DMS114 treated with DMSO at 0.1 percent for 48 hours (cell line): ENCODE measurements around the gene TEC.

Experiments
- DNase-seq: peaks from one replicate; lab custom pipeline; 2025; ENCODE audit not compliant: unreplicated experiment; lab: John Stamatoyannopoulos, UW

TEC gene

GRCh38 chr4:48127231-48127630, 142.4 kb downstream of the TEC start:
- no peak for DNase-seq

- no peak for DNase-seq
Measured at GRCh38 chr4:48126621-48127020, 143.0 kb downstream of the TEC start.

GRCh38 chr4:48124870-48125269, 144.8 kb downstream of the TEC start:
- no peak for DNase-seq

- DNase-seq: no peak
Measured at GRCh38 chr4:48122756-48123155, 146.9 kb downstream of the TEC start.

- DNase-seq: no peak
Measured at GRCh38 chr4:48121180-48121579, 148.5 kb downstream of the TEC start.

- no peak for DNase-seq
Measured at GRCh38 chr4:48120132-48120531, 149.5 kb downstream of the TEC start.

GRCh38 chr4:48119646-48120045, 150.0 kb downstream of the TEC start:
- DNase-seq: no peak

GRCh38 chr4:48118081-48118480, 151.6 kb downstream of the TEC start:
- no peak for DNase-seq

- no peak for DNase-seq
Measured at GRCh38 chr4:48116582-48116981, 153.1 kb downstream of the TEC start.

GRCh38 chr4:48114412-48114811, 155.2 kb downstream of the TEC start:
- no peak for DNase-seq

GRCh38 chr4:48112017-48112667, 157.5 kb downstream of the TEC start:
- no peak for DNase-seq

- no peak for DNase-seq
Measured at GRCh38 chr4:48110452-48110978, 159.1 kb downstream of the TEC start.

- DNase-seq: peak; percentile 23
Measured at GRCh38 chr4:48109413-48110263, 160.0 kb downstream of the TEC start.

- no peak for DNase-seq
Measured at GRCh38 chr4:48108309-48109073, 161.1 kb downstream of the TEC start.

- no peak for DNase-seq
Measured at GRCh38 chr4:48105230-48105629, 164.4 kb downstream of the TEC start.

- no peak for DNase-seq
Measured at GRCh38 chr4:48103483-48104139, 166.0 kb downstream of the TEC start.

GRCh38 chr4:48102303-48102702, 167.3 kb downstream of the TEC start:
- no peak for DNase-seq

GRCh38 chr4:48100256-48100655, 169.4 kb downstream of the TEC start:
- no peak for DNase-seq

GRCh38 chr4:48095441-48095840, 174.2 kb downstream of the TEC start:
- DNase-seq: no peak

- no peak for DNase-seq
Measured at GRCh38 chr4:48093991-48094416, 175.6 kb downstream of the TEC start.

- no peak for DNase-seq
Measured at GRCh38 chr4:48090621-48091020, 179.0 kb downstream of the TEC start.
